HG03175 (cell line): Measurements from ENCODE around the gene SLC22A23.

Experiments used
- ATAC-seq: cut with Tn5 transposase; IDR thresholded peaks from one replicate; pipeline ENCODE4 v1.9.1; 2021; ENCODE audit warnings: mild to moderate bottlenecking, moderate library complexity; ENCODE audit not compliant: unreplicated experiment

Gene SLC22A23

DNA sequence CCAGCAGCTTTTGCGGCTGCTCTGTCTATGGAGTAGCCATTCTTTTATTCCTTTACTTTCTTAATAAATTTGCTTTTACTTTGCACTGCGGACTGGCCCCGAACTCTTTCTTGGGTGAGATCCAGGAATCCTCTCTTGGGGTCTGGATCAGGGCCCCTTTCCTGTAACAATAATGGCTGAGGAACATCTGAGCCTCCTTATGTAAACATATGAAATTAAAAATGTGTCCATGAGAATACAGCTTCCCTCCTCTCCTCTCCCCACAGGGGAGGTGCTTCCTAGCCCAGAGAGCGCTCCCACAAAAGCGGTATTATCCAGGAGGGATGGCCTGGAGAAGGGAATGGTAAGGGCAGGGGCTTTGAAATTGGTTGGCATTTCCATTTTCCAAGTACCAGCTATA lies 117.0 kb downstream of the SLC22A23 start:
- no peak for ATAC-seq

DNA sequence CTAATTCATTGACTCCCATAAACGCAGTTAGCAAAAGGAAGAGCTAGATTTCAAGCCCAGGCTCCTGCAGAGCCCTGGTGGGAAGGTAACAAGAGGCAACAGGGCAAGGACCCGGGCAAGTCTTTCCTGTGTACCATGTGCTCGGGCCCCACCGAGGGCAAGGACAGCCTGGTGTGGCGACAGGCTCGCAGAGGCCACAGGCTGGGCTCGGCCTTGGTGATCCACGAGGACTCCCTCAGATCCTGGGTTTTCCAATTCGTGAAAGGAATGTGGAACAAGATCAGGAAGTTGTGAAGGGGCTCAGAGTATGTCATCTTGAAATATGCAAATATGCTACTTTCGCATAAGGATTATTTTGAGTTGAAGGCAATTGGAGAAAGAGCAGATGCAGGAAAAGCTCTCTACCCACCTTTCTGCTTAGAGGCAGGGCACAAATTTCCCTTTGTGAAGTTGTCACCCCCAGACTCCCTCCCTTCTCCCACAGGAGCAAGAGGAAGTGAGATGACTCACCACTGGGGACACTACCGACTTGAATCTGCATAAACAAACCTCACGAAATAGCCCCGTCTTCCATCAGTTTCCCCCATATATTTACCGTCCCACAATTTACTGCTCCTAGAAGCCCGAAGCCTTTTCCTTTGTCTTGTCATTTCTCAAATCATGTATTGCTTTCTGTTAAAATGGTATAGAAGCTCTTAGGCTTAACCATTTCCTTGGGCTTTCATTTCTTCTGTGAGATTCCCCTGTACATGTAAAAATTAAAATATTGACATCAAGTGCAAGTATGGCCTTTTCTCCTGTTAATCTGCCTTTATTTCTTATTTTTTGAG lies 119.1 kb downstream of the SLC22A23 start:
- no peak for ATAC-seq

DNA sequence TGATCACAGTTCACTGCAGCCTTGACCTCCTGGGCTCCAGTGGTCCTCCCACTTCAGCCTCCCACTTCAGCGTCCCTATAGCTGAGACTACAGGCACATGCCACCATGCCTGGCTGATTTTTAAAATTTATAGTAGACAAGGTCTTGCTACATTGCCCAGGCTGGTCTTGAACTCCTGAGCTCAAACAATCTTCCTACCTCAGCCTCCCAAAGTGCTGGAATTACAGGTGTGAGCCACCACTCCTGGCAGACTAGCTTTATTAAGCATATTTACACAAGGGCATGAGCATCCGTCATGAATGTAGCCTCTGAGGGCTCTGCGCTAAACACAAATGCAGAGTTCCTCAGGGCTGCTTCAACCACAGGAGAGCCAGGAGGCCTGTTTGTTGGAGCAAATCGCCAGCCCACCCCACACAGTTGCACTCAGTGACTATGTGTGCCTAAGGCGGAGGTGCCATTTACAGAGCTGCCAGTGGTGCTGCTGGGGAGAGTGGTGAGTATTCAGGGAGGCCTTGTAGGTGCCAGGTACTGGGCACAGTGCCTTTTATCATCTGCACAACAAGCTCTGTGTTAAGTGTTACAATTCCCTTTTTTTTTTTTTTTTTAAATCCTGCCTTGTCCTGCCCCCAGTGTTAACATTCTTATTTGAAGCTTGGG lies 119.9 kb downstream of the SLC22A23 start:
- no peak for ATAC-seq

DNA sequence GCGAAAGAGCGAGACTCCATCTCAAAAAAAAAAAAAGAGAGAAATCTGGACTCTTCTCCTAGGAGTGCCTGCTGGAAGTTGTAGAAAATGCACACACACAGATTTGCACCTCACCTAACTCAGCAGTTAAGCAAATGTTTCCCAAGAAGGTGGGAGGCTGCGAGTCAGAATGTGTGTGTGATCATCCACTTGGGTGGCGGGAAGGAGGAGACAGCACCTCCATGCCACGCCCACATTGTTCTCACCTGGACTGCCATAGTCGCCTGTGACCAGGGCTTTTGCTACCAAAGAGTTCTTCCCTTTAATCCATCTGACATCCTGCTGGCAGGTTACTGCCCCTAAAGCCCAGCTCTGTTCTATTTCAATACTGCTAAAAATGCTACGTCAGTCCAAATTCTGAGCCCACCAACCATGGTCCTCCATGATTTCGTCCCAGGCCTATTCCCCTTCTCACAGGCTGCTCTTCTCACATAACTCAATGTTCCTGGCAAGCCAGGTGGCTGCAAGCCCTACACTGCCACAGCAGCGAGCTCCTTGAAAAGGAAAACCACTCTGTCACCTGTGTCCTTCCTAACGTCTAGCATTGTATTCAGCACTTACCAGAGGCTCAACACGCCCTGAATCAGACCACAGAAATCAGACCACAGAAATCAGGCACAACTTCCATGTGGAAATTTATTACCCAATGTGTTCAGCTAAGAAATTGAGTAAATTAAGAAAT lies 120.6 kb downstream of the SLC22A23 start:
- no peak for ATAC-seq

DNA sequence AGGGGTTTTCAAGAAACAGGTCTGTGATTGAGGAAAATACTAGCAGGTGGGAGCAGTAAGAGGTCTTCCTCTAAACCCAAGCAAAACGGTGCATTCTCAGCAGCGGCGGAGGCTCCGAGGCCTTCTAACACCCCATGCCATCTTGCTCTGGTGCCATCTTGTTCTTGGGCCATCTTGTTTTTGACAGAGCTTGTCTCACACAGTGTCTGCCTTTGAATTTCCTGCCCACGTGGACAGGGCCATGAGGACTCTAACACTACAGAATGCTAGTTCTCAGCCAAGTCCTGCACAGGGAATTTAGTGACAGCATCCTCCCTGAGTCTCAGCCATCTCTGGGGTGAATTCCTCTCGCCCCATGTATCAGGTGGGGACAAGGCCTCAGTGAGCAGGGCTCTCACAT lies 121.7 kb downstream of the SLC22A23 start:
- no peak for ATAC-seq

DNA sequence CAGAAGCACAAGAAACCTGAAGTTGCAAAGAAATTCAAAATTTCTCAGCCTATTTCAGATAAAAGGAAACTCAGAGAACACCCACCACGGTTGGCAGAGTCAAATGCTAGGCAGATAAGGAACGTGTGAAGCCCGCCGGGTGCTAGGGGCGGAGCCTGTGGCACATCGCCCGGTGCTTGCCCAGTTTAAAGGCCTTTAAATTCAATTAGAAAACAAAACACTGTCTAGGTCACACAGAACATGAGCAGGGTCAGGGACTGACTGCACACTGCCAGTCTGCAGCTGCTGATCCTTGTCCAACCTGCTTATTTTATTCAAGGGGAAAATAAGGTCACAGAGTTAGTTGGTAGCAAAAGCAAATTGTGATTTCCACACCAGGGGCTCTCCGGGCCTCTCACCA lies 122.3 kb downstream of the SLC22A23 start:
- ATAC-seq, result no peak

DNA sequence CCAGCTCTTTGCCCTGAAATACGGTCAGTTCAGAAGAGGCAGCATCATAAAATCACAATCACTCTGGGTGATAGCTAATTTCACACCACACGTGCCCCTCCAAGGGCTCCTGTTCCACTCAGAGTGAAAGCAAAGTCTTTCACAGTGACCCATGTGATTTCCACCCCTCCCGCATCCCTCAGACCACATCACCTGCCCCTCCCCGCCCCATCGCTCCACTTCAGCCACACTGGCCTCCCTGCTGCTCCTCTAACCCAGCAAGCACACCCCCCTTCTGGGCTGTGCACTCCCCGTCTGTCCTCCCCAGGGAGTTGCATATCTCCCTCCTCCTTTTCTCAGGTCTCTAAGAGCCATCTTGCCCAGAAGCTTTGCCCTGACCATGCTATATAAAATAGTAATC lies 123.6 kb downstream of the SLC22A23 start:
- peak; percentile 77 for ATAC-seq

DNA sequence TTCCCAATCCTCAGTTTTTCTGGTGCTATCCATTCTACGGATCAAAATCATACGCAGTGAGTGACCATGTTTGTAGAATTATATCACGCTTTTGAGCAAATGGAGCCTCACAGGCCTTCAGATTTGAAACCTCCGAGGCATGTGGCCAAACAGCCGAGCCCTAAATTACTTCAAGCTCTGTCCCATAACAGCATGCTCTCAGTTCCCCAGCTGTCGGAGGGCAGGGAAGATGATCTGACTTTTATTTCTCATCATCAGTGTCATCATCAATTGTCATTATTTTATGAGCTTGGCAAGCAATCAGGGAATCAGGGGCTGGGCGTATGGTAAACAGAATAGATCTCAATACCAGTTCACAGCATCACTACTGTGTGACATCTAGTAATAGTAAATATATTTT lies 124.9 kb downstream of the SLC22A23 start:
- no peak for ATAC-seq

DNA sequence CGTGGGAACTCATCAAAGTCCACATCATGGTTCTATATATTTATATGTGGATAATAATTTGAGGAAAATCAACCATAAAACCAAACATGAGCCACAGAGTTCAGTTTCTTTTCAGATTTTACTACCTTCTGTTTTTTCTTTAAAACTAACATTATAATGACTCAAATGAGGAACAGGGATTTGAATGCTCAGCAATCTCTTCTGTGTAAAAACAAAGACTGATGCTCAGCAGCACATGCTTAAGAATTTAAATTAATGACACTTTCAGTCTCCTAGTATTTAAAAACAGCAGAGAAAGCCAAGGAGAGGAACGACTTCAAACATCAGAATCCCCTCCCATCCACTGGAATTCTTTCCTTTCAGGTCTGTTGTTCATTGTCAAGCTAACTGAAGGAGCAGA lies 125.4 kb downstream of the SLC22A23 start:
- no peak for ATAC-seq

DNA sequence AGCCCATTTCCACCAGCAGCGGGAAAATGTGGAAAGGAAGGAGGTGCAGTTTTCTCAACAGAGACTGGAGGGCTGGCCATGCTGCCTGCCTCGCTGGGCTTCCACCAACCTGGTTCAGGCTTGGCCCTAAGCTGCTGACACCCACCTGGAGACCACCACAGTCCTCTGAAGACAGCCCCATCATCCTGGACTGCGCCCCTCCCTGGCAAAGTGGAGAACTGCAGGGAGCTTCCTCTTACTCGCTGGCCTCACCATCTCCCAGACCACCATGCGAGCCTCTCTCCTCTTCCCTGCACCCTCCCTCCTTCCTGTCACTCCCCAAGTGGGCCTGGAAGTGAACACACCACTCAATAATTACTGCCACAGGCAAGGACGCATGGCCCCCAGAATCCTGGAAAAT lies 126.7 kb downstream of the SLC22A23 start:
- ATAC-seq, result no peak

DNA sequence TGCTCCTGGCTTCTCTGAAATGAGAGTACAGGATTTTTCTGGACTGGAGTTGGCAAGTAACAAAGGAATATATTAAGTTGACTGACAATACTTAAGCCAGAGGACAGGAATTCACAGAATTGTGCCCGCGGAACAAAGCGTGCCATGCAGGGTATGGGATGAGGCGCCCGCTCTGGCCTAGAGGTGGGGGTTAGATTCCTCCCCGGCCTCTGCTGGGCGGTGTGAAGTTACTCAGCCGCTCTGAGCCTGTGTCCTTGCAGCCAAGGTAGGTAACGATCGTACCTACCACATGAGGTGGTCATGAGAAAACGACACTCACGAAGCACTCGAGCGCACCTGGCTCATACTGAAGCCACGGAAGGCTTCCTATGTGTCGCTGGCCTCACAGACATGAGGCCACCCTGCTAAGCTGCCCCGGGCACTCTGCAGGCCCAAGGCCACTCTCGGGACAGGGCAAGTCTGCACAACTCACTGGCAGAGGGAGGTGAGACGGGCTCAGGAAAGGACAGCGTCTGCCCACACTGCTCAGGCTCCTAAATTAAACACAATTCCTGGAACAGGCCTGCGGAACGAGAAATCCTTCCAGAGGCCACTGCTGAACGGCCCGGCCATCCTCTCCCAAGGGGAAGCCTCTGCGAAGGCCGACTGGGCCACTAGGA lies 127.3 kb downstream of the SLC22A23 start:
- ATAC-seq, result no peak

DNA sequence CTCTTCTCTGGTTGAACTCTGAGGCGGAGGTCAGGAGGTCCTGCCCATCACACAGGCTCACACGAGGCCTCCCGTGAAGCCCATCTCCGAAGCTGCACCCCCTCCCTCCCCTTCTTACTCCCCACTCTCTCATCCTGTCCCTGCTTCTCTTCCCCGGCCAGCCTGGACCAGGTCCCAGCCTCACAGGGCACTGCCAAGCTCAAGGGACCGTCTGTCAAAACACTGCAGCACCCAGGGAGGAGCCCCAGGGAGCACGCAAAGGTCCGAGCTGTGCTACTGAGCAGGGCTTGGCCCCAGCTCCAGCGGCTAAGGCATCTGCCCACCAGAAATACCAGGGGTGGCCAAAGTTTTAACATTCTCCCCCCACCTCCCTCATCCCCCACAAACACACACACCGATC lies 128.1 kb downstream of the SLC22A23 start:
- no peak for ATAC-seq

DNA sequence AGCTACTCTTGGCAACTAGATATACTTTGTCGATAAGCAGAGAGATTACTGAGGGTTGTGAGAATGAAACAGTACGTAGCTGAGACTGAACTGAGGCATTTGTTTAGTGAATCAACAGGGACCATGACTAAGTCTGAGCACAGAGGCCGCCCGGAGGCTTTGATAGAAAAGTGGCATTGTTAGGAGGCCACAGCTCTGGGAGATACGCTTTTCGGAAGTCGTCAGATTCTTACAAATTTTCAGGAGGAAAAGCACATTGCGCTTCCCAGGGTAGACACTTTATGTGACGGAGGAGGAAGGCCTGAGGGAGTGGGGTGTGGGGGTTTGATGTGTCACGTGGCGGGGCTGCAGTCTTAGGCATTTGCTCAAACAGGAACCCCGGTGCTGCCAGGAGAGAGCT lies 128.7 kb downstream of the SLC22A23 start:
- no peak for ATAC-seq

DNA sequence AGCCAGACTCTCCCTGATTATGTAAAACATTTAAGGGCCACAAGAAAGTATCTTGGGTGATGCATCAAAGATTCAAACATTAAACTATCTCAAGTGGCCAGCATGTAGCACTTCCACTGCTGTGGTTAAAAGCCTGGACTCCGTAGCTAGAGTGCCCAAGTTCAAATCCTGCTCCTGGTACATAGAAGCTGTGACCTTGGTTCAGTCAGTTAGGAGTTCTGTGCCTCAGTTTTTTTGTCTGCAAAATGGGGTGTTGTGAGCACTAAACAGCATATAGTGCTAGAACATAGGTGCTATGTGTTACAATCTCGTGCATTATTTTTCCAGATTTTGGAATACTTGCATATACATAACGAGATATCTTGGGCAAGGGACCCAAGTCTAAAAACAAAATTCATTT lies 129.4 kb downstream of the SLC22A23 start:
- ATAC-seq, result no peak

DNA sequence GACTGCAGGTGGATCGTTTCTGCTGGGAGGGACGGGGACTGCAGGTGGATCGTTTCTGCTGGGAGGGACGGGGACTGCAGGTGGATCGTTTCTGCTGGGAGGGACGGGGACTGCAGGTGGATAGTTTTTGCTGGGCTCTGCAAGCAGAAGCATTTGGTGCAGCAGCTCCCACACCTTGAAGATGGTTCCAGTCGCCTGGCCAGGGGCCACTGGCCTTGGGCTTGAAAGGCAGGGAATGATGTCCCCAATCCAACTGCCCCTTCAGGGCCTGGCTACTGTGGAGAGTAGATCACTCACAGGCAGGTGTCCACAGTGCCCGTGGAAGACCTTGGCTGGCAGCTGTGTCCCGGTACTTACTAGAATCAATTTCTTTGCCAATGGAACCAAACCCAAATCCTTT lies 129.9 kb downstream of the SLC22A23 start:
- ATAC-seq, result no peak

DNA sequence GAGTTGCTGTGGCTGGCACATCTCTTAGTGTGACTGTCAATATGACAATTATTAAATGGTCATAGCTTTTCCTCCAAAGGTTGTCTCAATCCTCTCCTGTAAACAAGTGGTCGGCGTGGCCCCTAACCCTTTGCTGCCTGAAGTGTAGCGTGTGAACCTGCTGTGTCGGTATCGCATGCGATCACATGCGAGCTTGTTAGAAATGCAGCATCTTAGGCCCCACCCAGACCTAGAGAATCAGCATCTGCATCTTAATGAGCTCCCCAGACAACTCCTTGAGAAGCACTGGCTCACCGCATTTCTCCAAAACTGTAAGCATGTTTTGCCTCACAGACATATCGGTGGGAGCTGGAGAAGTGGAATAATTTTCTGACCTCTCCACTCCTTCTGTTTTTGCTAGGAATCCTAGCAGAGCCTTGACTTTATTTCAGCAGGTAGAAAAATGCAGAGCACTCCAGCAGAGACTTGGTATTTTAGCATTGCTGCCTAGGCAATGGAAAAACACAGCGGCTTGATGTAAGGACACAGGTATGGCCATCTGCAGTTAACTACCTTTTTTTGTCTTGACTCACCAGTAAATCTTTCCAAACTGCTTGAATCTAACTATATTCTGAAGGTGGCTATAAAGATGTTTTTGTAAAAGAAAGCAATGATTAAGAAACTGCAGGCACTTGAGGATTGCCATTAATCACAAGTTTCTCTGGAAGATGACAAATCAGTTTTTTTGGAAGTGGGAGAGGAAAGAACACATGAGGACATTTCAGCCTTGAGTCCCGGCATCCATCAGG lies 130.5 kb downstream of the SLC22A23 start:
- no peak for ATAC-seq

DNA sequence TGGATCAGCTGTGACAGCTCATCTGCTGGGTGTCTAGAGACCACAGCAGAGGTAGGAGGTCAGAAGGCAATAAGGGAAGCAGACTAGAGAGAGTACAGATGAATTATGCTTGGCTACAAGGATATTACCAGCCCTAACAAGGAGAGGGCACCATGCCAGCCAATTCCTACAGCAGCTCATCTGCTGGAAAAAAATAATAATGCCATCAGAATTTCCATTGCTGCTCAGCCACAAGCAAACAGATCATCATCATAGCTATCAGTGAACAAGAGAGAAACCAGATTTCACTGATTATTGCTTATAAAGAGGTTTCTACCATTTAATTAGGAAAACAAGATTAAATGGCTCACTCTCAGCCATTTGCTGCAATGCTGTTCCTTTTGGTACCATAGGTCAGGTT lies 131.6 kb downstream of the SLC22A23 start:
- ATAC-seq, result no peak

DNA sequence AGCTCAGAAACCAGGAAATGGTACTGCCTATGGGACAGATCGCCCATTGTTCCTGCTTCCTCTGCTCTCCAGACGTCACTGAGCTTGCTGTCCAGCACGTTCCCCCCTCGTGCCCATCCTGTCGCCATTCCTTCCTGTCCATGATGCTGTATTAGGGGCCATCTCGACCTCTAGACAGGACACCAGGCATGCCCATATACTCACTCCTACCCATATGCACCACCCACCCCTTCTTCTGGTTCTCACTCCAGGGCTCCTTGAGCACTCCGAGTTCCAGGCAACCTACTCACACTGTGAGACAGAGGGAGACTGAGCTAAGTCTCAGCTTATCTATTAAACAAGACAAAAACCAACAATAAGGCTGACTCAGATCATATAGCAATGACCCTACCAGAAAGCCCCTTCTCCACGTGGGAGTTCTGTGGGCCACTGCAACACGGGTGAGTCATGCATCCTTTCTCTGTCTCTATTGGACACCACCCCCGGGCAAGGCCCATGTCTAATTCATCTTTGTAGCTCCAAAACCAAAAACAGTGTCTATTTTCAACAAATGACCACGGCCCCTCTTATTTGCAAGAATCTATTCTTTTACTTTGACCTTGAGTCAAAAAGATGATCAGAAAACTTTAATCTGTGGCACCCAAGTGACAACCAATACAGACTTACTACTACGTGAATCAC lies 132.4 kb downstream of the SLC22A23 start:
- ATAC-seq, result peak; percentile 68

DNA sequence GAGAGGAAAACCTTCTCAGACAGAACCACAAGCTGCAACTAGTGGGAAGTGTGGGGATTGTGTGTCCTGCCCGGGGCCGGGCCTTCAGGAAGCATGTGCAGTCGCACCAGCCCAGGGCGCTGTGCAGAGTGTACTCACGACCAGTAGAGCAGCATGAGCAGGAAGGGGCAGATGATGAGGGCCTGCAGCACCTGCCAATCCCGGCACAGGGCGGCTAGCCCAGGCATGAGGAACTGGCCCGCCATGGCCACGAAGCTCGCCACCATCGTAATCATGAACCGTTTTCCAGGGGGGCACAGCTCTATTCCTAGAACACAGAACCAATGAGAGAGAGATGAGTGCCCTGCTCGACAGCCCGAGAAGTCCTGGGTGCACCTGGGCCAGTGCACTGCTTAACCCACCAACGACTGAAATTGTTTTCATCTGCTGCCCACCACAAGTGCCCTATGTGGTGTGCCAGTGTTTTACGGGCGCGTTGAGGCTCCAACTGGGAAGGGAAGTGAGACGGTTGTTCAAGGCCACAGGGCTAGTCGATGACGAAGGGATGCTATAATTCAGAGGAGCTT lies 133.1 kb downstream of the SLC22A23 start:
- no peak for ATAC-seq

DNA sequence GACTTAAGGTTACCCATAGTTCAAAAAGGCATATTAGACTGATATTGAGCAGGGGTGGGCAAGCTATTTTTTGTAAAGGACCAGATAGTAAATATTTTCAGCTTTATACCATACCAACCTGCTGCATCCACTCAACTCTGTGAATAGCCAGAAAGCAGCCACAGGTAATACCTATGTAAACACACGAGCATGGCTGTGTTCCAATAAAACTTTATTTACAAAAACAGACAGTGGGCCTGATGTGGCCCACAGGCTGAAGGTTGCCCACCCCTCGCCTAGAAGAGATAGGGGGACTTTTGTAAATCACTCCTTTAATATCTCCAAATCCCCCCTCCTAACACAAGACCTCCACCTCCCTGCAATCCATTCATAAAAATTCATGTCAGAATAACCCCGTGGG lies 133.7 kb downstream of the SLC22A23 start:
- ATAC-seq, result no peak
